Suprapubic skin (tissue), 4 donors: ENCODE measurements around the gene NR4A1. TPM values are rescaled to one million over a fixed set of nuclear protein-coding genes. Genes with fewer than 3 reads are reported as not detected.

Experiments
- DNase-seq, 2 donors: peaks; one replicate each; pipeline ENCODE4 v3.0.0-alpha.2; 2019; ENCODE audit warnings: low spot score in 2 of 2
- H3K27ac ChIP-seq: fragments of 200-600 bp; sonication (generic); one replicate; pipeline ENCODE4 v1.5.1; 2019
- H3K27me3 ChIP-seq: fragments of 200-600 bp; sonication (generic); one replicate; pipeline ENCODE4 v1.5.1; 2019
- H3K36me3 ChIP-seq: fragments of 200-600 bp; sonication (generic); one replicate; pipeline ENCODE4 v1.5.1; 2019
- H3K4me1 ChIP-seq: fragments of 200-600 bp; sonication (generic); one replicate; pipeline ENCODE4 v1.5.1; 2019
- H3K4me3 ChIP-seq: fragments of 200-600 bp; sonication (generic); one replicate; pipeline ENCODE4 v1.5.1; 2019; ENCODE audit warnings: mild to moderate bottlenecking
- H3K9me3 ChIP-seq: fragments of 200-600 bp; sonication (generic); one replicate; pipeline ENCODE4 v1.5.1; 2019
- CTCF ChIP-seq, 2 donors: fragments of 200-600 bp in 1 of 2; fragments of 450-650 bp in 1 of 2; sonication (generic) in 1 of 2; IDR thresholded peaks; one replicate each; pipeline ENCODE4 v1.5.1; 2016 to 2019; ENCODE audit warnings: antibody characterized with exemption in 2 of 2, mild to moderate bottlenecking in 1 of 2, moderate library complexity in 1 of 2
- EP300 ChIP-seq: sonication (generic); formaldehyde crosslinking; IDR thresholded peaks from one replicate; pipeline ENCODE4 v1.6.1; 2017; ENCODE audit warnings: antibody characterized with exemption
- POLR2A ChIP-seq, 2 donors: fragments of 450-650 bp; IDR thresholded peaks; one replicate each; pipeline ENCODE4 v1.6.1; 2017; ENCODE audit warnings: antibody characterized with exemption in 2 of 2, mild to moderate bottlenecking in 2 of 2, moderate library complexity in 2 of 2
- POLR2AphosphoS5 ChIP-seq, 3 donors: sonication (generic); formaldehyde crosslinking; IDR thresholded peaks; one replicate each; pipeline ENCODE4 v1.6.1; 2017; ENCODE audit warnings: antibody characterized with exemption in 3 of 3
- WGBS: methylation state at CpG from one replicate; pipeline ENCODE4 v1.1.5; 2018; 5-methylcytosine and 5-hydroxymethylcytosine counted together
- total RNA-seq, 4 donors: library from RNA; depleted of rRNA; stranded (reverse); fragments of >200 nt; gene quantifications; one replicate each; pipeline ENCODE4 v1.1.0, GENCODE V29; 2016

Gene NR4A1
- total RNA-seq, 4 donors from 2014 or later: 141 to 775 (median 422) TPM

GRCh38 chr12:52086366-52086765, 35.1 kb downstream of the NR4A1 start:
- Histone ChIP-seq H3K4me1 (peaks cover 18% of the 10 kb centered on the region), H3K27me3 (peaks cover 45% of the 10 kb centered on the region), H3K9me3 (no peaks in the 10 kb centered on the region), H3K27ac (no peak overlapping the region), H3K4me3 (no peak overlapping the region), H3K36me3 (no peaks in the 10 kb centered on the region)
- TF ChIP-seq POLR2AphosphoS5 (IDR thresholded peaks at IDR 0.05) (no peak), CTCF (IDR thresholded peaks at IDR 0.05) (no peak), POLR2A (IDR thresholded peaks at IDR 0.05) (no peak), EP300 (no peak)
- no peak for DNase-seq
- WGBS: 23% methylated on average over 5 of the region's 9 CpGs

- no peak for DNase-seq
- no peak for TF ChIP-seq CTCF (IDR thresholded peaks at IDR 0.05)
- TF ChIP-seq POLR2A (IDR thresholded peaks at IDR 0.05): no peak
- no peak for TF ChIP-seq POLR2AphosphoS5 (IDR thresholded peaks at IDR 0.05)
- TF ChIP-seq EP300: no peak
- H3K9me3 ChIP-seq: no peaks in the 10 kb centered on the region
These were observed 35.9 kb downstream of the NR4A1 start for GRCh38 chr12:52086944-52087835.

GRCh38 chr12:52087961-52088820, 36.9 kb downstream of the NR4A1 start:
- Histone ChIP-seq H3K4me1 (peaks cover 3% of the 10 kb centered on the region), H3K27me3 (peaks cover 45% of the 10 kb centered on the region), H3K9me3 (no peaks in the 10 kb centered on the region), H3K36me3 (no peaks in the 10 kb centered on the region), H3K4me3 (no peak overlapping the region), H3K27ac (no peak overlapping the region)
- WGBS: 68% methylated on average over 19 of the region's 20 CpGs
- no peak for TF ChIP-seq POLR2AphosphoS5 (IDR thresholded peaks at IDR 0.05)
- TF ChIP-seq POLR2A (IDR thresholded peaks at IDR 0.05): no peak
- TF ChIP-seq EP300: no peak
- no peak for TF ChIP-seq CTCF (IDR thresholded peaks at IDR 0.05)
- no peak for DNase-seq

More at GRCh38 chr12:52086944-52087835, 35.9 kb downstream of the NR4A1 start:
- peaks cover 11% of the 10 kb centered on the region for H3K4me1 ChIP-seq
- H3K4me3 ChIP-seq: no peak overlapping the region
- whole genome bisulfite sequencing: 65% methylated on average over 22 of the region's 22 CpGs
- no peak overlapping the region for H3K27ac ChIP-seq
- H3K36me3 ChIP-seq: no peaks in the 10 kb centered on the region
- H3K27me3 ChIP-seq: peaks cover 45% of the 10 kb centered on the region

GRCh38 chr12:52089491-52089890, 38.2 kb downstream of the NR4A1 start:
- no peaks in the 10 kb centered on the region for H3K9me3 ChIP-seq
- H3K36me3 ChIP-seq: no peaks in the 10 kb centered on the region
- TF ChIP-seq CTCF (IDR thresholded peaks at IDR 0.05) (no peak), POLR2AphosphoS5 (IDR thresholded peaks at IDR 0.05) (no peak), POLR2A (IDR thresholded peaks at IDR 0.05) (no peak), EP300 (no peak)
- no peaks in the 10 kb centered on the region for H3K4me1 ChIP-seq
- H3K4me3 ChIP-seq: no peak overlapping the region
- 85% methylated on average over 11 of the region's 11 CpGs for WGBS
- no peak for DNase-seq
- H3K27ac ChIP-seq: no peak overlapping the region
- peaks cover 45% of the 10 kb centered on the region for H3K27me3 ChIP-seq

- WGBS: 78% methylated on average over 10 of the region's 10 CpGs
- H3K4me3 ChIP-seq: no peak overlapping the region
- H3K27me3 ChIP-seq: peaks cover 45% of the 10 kb centered on the region
- H3K36me3 ChIP-seq: no peaks in the 10 kb centered on the region
- no peaks in the 10 kb centered on the region for H3K4me1 ChIP-seq
- DNase-seq: no peak
- H3K27ac ChIP-seq: no peak overlapping the region
- TF ChIP-seq POLR2A (IDR thresholded peaks at IDR 0.05) (no peak), CTCF (IDR thresholded peaks at IDR 0.05) (no peak), EP300 (no peak), POLR2AphosphoS5 (IDR thresholded peaks at IDR 0.05) (no peak)
- no peaks in the 10 kb centered on the region for H3K9me3 ChIP-seq
These were observed 39.0 kb downstream of the NR4A1 start for GRCh38 chr12:52090291-52090690.
